ENCODE results near the gene CBR1. TPM values are rescaled to one million over a fixed set of nuclear protein-coding genes. Genes with fewer than 3 reads are reported as not detected.

The CBR1 gene
- total RNA-seq, 4 donors from 2014 or later, result 83.3 to 155 (median 121) TPM

DNA sequence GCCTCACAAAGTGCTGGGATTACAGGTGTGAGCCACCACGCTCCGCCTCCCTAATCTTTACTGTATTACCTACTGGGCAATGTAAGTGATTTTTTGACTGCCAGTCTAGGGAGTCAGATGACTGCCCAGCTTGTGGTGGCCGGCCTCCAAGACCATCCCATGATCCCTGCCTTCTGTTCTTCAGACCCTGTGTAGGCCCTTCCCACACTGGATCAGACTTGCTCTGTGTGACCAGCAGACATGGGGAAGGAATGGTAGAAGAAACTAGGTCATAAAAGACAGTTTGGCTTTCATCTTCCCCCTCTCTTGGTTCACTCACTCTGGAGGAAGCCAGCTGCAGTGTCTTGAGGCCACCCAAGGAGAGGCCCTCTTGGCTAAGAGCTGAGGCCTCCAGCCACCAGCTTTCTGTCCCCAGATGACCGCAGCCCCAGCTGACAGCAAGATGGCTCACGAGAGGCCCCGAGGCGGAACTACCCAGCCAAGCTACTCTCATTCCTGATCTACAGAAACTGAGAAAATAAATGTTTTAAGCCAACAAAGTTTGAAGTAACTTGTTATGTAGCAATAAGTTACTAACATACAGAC is 50.6 kb downstream of the CBR1 start:
- no peaks in the 10 kb centered on the region for H3K36me3 ChIP-seq
- DNase-seq (ENCODE audit: extremely low spot score), result no peak
- H3K4me3 ChIP-seq, result no peak overlapping the region
- 79% methylated on average over 7 of the region's 7 CpGs for WGBS
- H3K27me3 ChIP-seq, result no peaks in the 10 kb centered on the region
- H3K27ac ChIP-seq (replicated peaks in 1 of 4), result peak overlapping the region in 1 of 4 donors; percentile 38
- H3K4me1 ChIP-seq, result peaks cover 0 to 3% (median 1%) of the 10 kb centered on the region in 4 donors
- H3K9me3 ChIP-seq, result no peaks in the 10 kb centered on the region
- no peak for TF ChIP-seq EP300 (IDR thresholded peaks at IDR 0.05)
- no peak for TF ChIP-seq POLR2AphosphoS5 (IDR thresholded peaks at IDR 0.05)
- TF ChIP-seq, protein P1, sequence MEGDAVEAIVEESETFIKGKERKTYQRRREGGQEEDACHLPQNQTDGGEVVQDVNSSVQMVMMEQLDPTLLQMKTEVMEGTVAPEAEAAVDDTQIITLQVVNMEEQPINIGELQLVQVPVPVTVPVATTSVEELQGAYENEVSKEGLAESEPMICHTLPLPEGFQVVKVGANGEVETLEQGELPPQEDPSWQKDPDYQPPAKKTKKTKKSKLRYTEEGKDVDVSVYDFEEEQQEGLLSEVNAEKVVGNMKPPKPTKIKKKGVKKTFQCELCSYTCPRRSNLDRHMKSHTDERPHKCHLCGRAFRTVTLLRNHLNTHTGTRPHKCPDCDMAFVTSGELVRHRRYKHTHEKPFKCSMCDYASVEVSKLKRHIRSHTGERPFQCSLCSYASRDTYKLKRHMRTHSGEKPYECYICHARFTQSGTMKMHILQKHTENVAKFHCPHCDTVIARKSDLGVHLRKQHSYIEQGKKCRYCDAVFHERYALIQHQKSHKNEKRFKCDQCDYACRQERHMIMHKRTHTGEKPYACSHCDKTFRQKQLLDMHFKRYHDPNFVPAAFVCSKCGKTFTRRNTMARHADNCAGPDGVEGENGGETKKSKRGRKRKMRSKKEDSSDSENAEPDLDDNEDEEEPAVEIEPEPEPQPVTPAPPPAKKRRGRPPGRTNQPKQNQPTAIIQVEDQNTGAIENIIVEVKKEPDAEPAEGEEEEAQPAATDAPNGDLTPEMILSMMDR (IDR thresholded peaks at IDR 0.05), result no peak
- TF ChIP-seq POLR2A (IDR thresholded peaks at IDR 0.05; ENCODE audit: low read depth), result no peak
- intact Hi-C loops (cut with DNase I), result no loop called here

Small RNAs within 50 kb of the gene (small RNA-seq; reads per million reads assigned to genes)
- gene RNU6-992P, result 0 reads per million in 3 donors

Other genes with a start within 250 kb of the CBR1 start
- gene SETD4, start 9.5 kb upstream of the CBR1 start, total RNA-seq, result 10 to 100 TPM; 10.8 to 15.2 (median 13.3) TPM
- 10 to 100 TPM; 11.4 to 18.5 (median 14.0) TPM for gene CBR3, start 65.1 kb downstream of the CBR1 start, total RNA-seq
- gene DOP1B, start 86.8 kb downstream of the CBR1 start, total RNA-seq, result 10 to 100 TPM in 2 of 4 donors, 1 to 10 TPM in 2; 6.3 to 15.1 (median 11.2) TPM